Tibial nerve (tissue), 3 donors: ENCODE measurements around the gene ALAS1.

Experiments
- POLR2A ChIP-seq, 2 donors: fragments of 450-650 bp; IDR thresholded peaks; one replicate each; pipeline ENCODE4 v1.6.1; 2017; ENCODE audit warnings: antibody characterized with exemption in 2 of 2, mild to moderate bottlenecking in 2 of 2, moderate library complexity in 2 of 2
- TF ChIP-seq, protein P1 (sequence below), 5 experiments: fragments of 200-600 bp in 3 of 5; fragments of 450-650 bp in 2 of 5; sonication (generic) in 3 of 5; IDR thresholded peaks; one replicate each; pipeline ENCODE4 v1.5.1; 2016 to 2019; ENCODE audit warnings: antibody characterized with exemption in 5 of 5, mild to moderate bottlenecking in 3 of 5, moderate library complexity in 2 of 5

DNA sequence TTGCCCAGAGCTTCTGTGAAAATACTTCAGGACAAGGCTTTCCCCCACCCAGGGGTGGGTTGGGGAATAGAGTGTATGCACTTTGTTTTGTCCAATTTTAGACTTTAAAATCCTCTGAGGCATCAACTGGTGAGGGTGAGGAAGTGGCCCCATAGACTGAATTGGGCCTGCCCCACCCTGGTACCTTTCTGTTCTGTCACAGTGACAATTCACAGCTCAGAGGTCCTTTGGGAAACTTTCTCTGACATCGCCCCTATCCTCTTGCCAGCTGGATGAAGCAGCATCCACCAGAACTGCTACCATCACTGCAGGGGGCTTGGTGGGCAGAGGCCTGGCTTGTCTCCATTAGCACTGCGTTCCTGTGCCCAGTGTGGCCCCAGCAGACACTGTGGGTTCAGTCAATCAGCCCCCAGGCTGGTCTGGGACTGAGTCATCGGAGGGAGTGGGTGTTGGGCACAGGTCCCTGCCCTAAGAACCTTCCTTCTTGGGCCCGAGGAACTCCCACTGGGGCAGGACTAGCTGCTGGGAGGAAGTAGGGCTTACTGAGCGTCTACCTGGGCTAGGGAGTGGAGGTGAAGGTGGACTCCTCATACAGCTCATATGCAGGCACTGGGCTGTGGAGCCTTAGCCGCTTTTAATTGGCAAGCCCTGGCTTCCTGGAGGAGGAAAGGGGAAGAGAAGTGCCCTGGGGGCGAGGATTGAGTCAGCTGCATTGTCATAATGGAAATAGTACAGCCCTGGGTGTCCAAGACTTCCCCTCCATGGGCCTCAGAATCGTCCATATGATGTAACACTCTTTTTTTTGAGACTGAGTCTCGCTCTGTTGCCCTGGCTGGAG, 46.0 kb downstream of the ALAS1 start:
- TF ChIP-seq, protein P1, sequence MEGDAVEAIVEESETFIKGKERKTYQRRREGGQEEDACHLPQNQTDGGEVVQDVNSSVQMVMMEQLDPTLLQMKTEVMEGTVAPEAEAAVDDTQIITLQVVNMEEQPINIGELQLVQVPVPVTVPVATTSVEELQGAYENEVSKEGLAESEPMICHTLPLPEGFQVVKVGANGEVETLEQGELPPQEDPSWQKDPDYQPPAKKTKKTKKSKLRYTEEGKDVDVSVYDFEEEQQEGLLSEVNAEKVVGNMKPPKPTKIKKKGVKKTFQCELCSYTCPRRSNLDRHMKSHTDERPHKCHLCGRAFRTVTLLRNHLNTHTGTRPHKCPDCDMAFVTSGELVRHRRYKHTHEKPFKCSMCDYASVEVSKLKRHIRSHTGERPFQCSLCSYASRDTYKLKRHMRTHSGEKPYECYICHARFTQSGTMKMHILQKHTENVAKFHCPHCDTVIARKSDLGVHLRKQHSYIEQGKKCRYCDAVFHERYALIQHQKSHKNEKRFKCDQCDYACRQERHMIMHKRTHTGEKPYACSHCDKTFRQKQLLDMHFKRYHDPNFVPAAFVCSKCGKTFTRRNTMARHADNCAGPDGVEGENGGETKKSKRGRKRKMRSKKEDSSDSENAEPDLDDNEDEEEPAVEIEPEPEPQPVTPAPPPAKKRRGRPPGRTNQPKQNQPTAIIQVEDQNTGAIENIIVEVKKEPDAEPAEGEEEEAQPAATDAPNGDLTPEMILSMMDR (IDR thresholded peaks at IDR 0.05) = no peak
- no peak for TF ChIP-seq POLR2A (IDR thresholded peaks at IDR 0.05)
